ENCODE measurements around the gene CT45A1. TPM values are rescaled to one million over a fixed set of nuclear protein-coding genes. Genes with fewer than 3 reads are reported as not detected.

Gene CT45A1
- 66.5 and 103 TPM in 2 replicates for total RNA-seq (2014; rRNA removed; shearing (Covaris generic))

GRCh38 chrX:135713183-135713689 lies at the start of gene CT45A1:
Gene CT45A1 (plus strand): TSS chrX:135713639. CDS start chrX:135718941, 5,302 bp downstream.

GRCh38 chrX:135768091-135768490 lies 54.7 kb downstream of the CT45A1 start, which contains the start of gene CT45A3:
Gene CT45A3 (minus strand): TSS chrX:135768191. CDS start chrX:135764444, 3,747 bp downstream.

Small RNA genes within 50 kb of the gene (small RNA-seq; reads per million reads assigned to genes)
- not detected for gene AC240442.1

Other genes starting within 250 kb of the CT45A1 start
- gene INTS6L, start 193.0 kb upstream of the CT45A1 start, total RNA-seq (2014; rRNA removed; shearing (Covaris generic)) = 2.1 and 2.2 TPM in 2 replicates
- gene CT45A3, start 54.6 kb downstream of the CT45A1 start, total RNA-seq (2014; rRNA removed; shearing (Covaris generic)) = 161 and 205 TPM in 2 replicates
- gene CT45A5, start 71.9 kb downstream of the CT45A1 start, total RNA-seq (2014; rRNA removed; shearing (Covaris generic)) = 105 and 135 TPM in 2 replicates
- not detected in 2 replicates for gene CT45A6, start 89.1 kb downstream of the CT45A1 start, total RNA-seq (2014; rRNA removed; shearing (Covaris generic))
- 0.83 TPM in 1 of 2 replicates, not detected in the other for gene CT45A2, start 106.4 kb downstream of the CT45A1 start, total RNA-seq (2014; rRNA removed; shearing (Covaris generic))
- gene CT45A7, start 123.6 kb downstream of the CT45A1 start, total RNA-seq (2014; rRNA removed; shearing (Covaris generic)) = 0.53 and 1.3 TPM in 2 replicates
- 0.83 TPM in 1 of 2 replicates, not detected in the other for gene CT45A8, start 140.9 kb downstream of the CT45A1 start, total RNA-seq (2014; rRNA removed; shearing (Covaris generic))
- not detected in 2 replicates for gene CT45A9, start 158.2 kb downstream of the CT45A1 start, total RNA-seq (2014; rRNA removed; shearing (Covaris generic))
- gene CT45A10, start 179.8 kb downstream of the CT45A1 start, total RNA-seq (2014; rRNA removed; shearing (Covaris generic)) = 51.5 and 62.2 TPM in 2 replicates
- 14.1 and 16.7 TPM in 2 replicates for gene SAGE1, start 180.1 kb downstream of the CT45A1 start, total RNA-seq (2014; rRNA removed; shearing (Covaris generic))